ENCODE data around the gene ZNF778. TPM values are rescaled to one million over a fixed set of nuclear protein-coding genes. Genes with fewer than 3 reads are reported as not detected.

Gene ZNF778
- total RNA-seq: 37.6 TPM

GRCh38 chr16:89217388-89218191 is at the start of gene ZNF778:
Gene ZNF778 (plus strand): TSS chr16:89217703. CDS start chr16:89221128, 3,425 bp downstream.

GRCh38 chr16:89171216-89172170 is 46.0 kb upstream of the ZNF778 start, which contains the start of gene CDH15:
Gene CDH15 (plus strand): TSS chr16:89171748. CDS start chr16:89171832, 84 bp downstream.

GRCh38 chr16:89200124-89200849 is 17.2 kb upstream of the ZNF778 start, which contains the start of gene SLC22A31:
Gene SLC22A31 (minus strand): TSS chr16:89200537. CDS start chr16:89200501, 36 bp downstream.

Other genes starting within 250 kb of the ZNF778 start
- gene CBFA2T3, start 240.5 kb upstream of the ZNF778 start, total RNA-seq: 3.8 TPM
- 23.5 TPM for gene ACSF3, start 123.9 kb upstream of the ZNF778 start, total RNA-seq
- gene CDH15, start 46.0 kb upstream of the ZNF778 start, total RNA-seq: not detected
- gene SLC22A31, start 17.2 kb upstream of the ZNF778 start, total RNA-seq: not detected

Measured in parietal lobe (tissue), 1 donor.